Mesangial cell (primary cell): ENCODE measurements around the gene PRKAR2B. TPM values are rescaled to one million over a fixed set of nuclear protein-coding genes. Genes with fewer than 3 reads are reported as not detected.

Experiments
- total RNA-seq: library from RNA; depleted of rRNA; stranded (reverse); fragments of >200 nt; gene quantifications from 2 replicates; pipeline ENCODE4 v1.2.3, GENCODE V29; 2015

Gene PRKAR2B
- total RNA-seq = 3.4 TPM in 2 replicates

GRCh38 chr7:107044347-107045194 is at the start of gene PRKAR2B:
Gene PRKAR2B (plus strand): TSS chr7:107044705. CDS start chr7:107044908, 203 bp downstream.

GRCh38 chr7:107168233-107169119 is 124.0 kb downstream of the PRKAR2B start, which contains the start of gene HBP1:
Gene HBP1 (plus strand): TSS chr7:107169003. CDS start chr7:107179894, 10,891 bp downstream.

Other genes with a start within 250 kb of the PRKAR2B start
- not detected in 2 replicates for gene PIK3CG, start 179.4 kb upstream of the PRKAR2B start, total RNA-seq
- gene HBP1, start 124.3 kb downstream of the PRKAR2B start, total RNA-seq = 22.2 and 53.6 TPM in 2 replicates